Duodenal mucosa (tissue), 2 donors: Measurements from ENCODE around the gene ENOSF1.

ENCODE experiments used
- H3K27ac ChIP-seq: one replicate; pipeline ENCODE4 v1.7.0; 2013; ENCODE audit warnings: low read depth, low read length
- H3K27me3 ChIP-seq, 2 donors: one replicate each; pipeline ENCODE4 v1.7.0; 2013; ENCODE audit warnings: low read length in 2 of 2, control low read depth in 1 of 2; ENCODE audit not compliant: insufficient read depth in 2 of 2, control insufficient read depth in 1 of 2
- H3K36me3 ChIP-seq, 2 donors: one replicate each; pipeline ENCODE4 v1.7.0; 2013; ENCODE audit warnings: low read length in 2 of 2, control low read depth in 1 of 2; ENCODE audit not compliant: insufficient read depth in 2 of 2, control insufficient read depth in 1 of 2
- H3K4me1 ChIP-seq, 2 donors: one replicate each; pipeline ENCODE4 v1.7.0; 2013; ENCODE audit warnings: low read length in 2 of 2, control low read depth in 1 of 2; ENCODE audit not compliant: insufficient read depth in 2 of 2, control insufficient read depth in 1 of 2
- H3K4me3 ChIP-seq, 2 donors: one replicate each; pipeline ENCODE4 v1.7.0; 2013; ENCODE audit warnings: low read length in 2 of 2, low read depth in 1 of 2
- H3K9ac ChIP-seq, 2 donors: one replicate each; pipeline ENCODE4 v1.7.0; 2013; ENCODE audit warnings: low read length in 2 of 2, low read depth in 1 of 2
- H3K9me3 ChIP-seq, 2 donors: one replicate each; pipeline ENCODE4 v1.7.0; 2013; ENCODE audit warnings: low read length in 2 of 2, control low read depth in 1 of 2; ENCODE audit not compliant: control insufficient read depth in 1 of 2

ENOSF1 gene

DNA sequence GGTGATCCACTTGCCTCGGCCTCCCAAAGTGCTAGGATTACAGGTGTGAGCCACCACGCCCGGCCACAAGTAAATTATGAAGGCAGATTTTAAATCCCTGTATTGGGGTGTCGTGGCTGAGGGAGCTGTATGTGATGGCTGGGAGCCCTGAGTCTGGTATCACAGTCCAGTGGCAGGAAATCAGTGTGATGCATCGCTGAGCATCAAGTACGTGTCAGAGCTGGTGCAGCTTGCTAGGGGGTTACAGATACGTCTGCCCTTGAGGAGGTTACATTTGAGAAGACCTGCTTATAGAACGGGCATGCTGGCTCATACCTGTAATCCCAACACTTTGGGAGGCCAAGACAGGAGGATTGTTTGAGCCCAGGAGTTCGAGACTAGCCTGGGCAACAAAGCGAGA lies 4.3 kb downstream of the ENOSF1 start:
- H3K27me3 ChIP-seq, result no peaks in the 10 kb centered on the region
- no peaks in the 10 kb centered on the region for H3K9me3 ChIP-seq
- H3K36me3 ChIP-seq, result peaks cover 7 to 22% of the 10 kb centered on the region in 2 donors
- no peak overlapping the region for H3K4me3 ChIP-seq
- peaks cover 16 to 22% of the 10 kb centered on the region in 2 donors for H3K4me1 ChIP-seq
- no peak overlapping the region for H3K9ac ChIP-seq
- H3K27ac ChIP-seq, result no peak overlapping the region

DNA sequence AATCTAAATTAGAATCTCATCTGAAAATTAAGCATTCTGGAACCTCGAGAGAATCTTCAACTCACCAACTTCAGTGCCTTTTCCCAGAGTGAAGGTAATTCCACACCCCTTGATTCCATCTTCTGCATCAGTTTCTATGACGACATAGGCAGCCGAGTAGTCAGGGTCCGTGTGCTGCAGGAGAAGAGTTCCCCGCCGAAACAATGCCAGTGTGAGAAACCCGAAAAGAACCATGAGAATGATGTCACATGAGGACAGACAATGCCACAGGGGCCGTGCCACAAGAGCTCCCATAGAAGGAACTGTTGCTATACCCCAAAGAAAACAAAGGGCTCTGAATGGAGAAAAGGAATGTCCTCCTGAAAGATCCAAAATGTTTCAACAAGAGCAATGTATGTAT lies 6.0 kb downstream of the ENOSF1 start:
- no peaks in the 10 kb centered on the region for H3K27me3 ChIP-seq

DNA sequence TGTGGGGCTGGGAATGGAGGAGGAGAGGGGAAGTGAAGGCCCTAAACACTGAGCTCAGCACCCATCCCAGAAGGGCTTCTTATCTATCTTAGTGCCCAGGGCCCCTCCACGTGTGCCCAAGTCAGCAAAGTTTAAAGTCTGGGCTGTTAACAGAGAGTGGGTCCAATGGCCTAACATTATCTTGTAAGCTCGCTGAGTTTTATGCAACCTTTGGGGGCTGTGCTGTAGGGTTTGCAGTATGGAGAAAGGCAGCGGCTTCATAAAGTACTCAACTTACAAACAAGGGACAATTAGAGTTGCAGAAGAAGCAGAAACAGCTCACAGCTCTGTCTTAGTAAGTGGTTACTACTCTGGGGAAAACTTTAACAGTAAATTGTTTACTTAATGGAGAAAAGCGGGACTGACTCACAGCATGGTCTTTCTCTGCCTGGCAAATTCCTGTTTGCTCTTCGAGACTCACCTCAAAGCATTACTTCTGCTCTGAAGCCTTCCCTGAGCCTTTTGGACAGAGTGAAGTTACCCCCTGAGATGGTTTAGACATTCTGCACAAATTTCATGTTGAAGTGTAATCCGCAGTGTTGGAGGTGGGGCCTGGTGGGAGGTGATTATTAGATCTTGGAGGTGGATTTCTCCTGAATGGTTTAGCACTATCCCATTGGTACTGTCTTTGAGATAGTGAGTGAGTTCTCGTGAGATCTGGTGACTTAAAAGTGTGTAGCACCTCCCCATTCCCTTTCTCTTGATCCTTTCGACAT lies 9.0 kb downstream of the ENOSF1 start:
- Histone ChIP-seq H3K27ac (no peak overlapping the region), H3K9ac (no peak overlapping the region)

More for the DNA sequence above, 6.0 kb downstream of the ENOSF1 start:
- no peak overlapping the region for H3K9ac ChIP-seq
- no peaks in the 10 kb centered on the region for H3K9me3 ChIP-seq
- no peak overlapping the region for H3K4me3 ChIP-seq
- H3K4me1 ChIP-seq, result peaks cover 17 to 26% of the 10 kb centered on the region in 2 donors
- peaks cover 7 to 25% of the 10 kb centered on the region in 2 donors for H3K36me3 ChIP-seq
- H3K27ac ChIP-seq, result no peak overlapping the region

DNA sequence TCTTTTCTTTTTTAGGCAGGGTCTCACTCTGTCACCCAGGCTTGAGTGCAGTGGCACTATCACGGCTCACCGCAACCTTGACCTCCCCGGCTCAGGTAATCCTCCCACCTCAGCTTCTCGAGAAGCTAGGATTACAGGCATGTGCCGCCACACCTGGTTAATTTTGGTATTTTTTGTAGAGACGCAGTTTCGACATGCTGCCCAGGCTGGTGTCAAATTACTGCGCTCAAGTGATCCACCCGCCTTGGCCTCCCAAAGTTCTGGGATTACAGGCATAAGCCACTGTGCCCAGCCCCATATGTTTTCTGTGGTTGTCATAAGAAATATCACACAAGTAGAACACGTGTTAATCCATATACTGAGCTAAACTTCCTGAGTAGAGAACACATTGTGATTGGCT lies 14.6 kb downstream of the ENOSF1 start:
- Histone ChIP-seq H3K9ac (no peak overlapping the region), H3K4me3 (no peak overlapping the region), H3K9me3 (no peaks in the 10 kb centered on the region), H3K27ac (no peak overlapping the region), H3K36me3 (peaks cover 10 to 30% of the 10 kb centered on the region in 2 donors), H3K4me1 (peaks cover 0 to under 1% of the 10 kb centered on the region in 2 donors), H3K27me3 (no peaks in the 10 kb centered on the region)

More for the DNA sequence above, 9.0 kb downstream of the ENOSF1 start:
- Histone ChIP-seq H3K9me3 (no peaks in the 10 kb centered on the region), H3K27me3 (no peaks in the 10 kb centered on the region), H3K4me3 (no peak overlapping the region), H3K36me3 (peaks cover 4 to 30% of the 10 kb centered on the region in 2 donors), H3K4me1 (peaks cover 4 to 9% of the 10 kb centered on the region in 2 donors)

DNA sequence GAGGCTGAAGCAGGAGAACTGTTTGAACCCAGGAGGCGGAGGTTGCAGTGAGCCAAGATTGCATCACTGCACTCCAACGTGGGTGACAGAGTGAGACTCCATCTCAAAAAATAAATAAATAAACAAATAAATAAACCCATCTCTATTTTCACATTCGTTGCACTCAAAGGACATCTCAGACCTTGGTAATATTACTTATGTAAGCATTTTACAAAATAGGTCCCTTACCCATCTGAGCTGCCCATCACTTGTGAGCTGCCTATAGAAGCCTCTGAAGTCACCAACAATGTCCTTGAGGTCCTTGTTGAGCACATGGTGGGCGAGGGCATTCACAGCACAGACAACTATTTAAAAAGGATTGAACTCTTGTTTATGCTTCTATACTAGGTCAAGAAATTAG lies 15.4 kb downstream of the ENOSF1 start:
- Histone ChIP-seq H3K27me3 (no peaks in the 10 kb centered on the region), H3K27ac (no peak overlapping the region), H3K4me3 (no peak overlapping the region), H3K9ac (no peak overlapping the region), H3K4me1 (no peaks in the 10 kb centered on the region), H3K36me3 (peaks cover 10 to 33% of the 10 kb centered on the region in 2 donors), H3K9me3 (no peaks in the 10 kb centered on the region)

DNA sequence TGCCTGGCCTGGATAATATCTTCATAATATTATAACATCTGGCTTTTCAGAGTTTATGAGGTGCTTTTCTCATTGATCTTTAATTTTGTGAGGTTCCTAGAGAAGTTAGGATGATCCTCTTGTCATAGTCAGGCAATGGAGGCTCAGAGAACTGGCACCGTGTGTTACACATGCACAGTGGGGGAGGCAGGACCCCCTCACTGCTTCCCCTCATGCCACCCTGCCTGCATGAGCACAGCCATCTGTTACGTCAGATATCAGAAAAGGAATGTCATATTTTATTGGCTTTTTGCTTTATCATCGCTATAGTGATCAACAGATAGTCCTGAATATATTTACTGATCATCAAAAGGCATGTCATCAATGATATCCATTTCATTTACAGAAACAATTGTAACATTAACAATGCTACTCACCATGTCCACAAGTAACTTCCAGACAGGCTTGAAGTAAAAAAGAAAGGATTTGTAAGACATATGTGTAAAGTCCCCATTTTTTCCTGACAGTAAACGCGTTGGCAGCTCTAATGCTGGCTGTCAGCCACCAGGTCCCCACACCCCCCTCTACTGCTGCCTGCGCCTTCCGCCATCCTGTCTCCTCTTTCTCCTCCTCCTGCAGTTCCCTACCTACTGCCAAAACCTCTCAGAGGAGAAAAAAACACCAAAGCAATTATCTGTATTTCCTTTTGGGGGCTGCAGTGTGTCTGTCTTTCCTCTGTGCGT lies 18.8 kb downstream of the ENOSF1 start:
- no peak overlapping the region for H3K27ac ChIP-seq
- no peak overlapping the region for H3K4me3 ChIP-seq
- no peak overlapping the region for H3K9ac ChIP-seq
- H3K4me1 ChIP-seq, result no peaks in the 10 kb centered on the region
- no peaks in the 10 kb centered on the region for H3K9me3 ChIP-seq
- H3K27me3 ChIP-seq, result no peaks in the 10 kb centered on the region
- peaks cover 15 to 50% of the 10 kb centered on the region in 2 donors for H3K36me3 ChIP-seq

DNA sequence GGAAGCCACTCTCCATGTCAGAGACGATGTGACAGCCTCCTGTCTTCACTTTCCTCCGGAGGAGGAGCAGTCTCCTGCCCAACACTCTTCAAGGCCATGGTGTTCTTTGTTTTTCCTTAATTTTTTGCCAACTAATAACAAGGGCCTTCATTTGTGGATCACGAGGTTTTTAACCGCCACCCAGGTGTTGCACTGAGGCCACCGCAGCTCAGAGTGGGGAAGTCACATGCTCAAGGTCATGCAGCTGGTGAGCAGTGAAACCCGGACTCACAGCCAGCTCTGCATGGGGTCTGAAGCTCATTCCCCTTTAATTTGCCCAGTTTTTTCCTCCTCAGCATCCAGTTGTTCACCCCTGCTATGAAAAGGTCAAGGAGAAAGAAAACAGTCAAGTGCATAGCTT lies 19.6 kb downstream of the ENOSF1 start:
- peaks cover 15 to 56% of the 10 kb centered on the region in 2 donors for H3K36me3 ChIP-seq
- H3K9ac ChIP-seq, result no peak overlapping the region
- H3K4me3 ChIP-seq, result no peak overlapping the region
- H3K9me3 ChIP-seq, result no peaks in the 10 kb centered on the region
- no peak overlapping the region for H3K27ac ChIP-seq
- H3K4me1 ChIP-seq, result no peaks in the 10 kb centered on the region
- H3K27me3 ChIP-seq, result no peaks in the 10 kb centered on the region

DNA sequence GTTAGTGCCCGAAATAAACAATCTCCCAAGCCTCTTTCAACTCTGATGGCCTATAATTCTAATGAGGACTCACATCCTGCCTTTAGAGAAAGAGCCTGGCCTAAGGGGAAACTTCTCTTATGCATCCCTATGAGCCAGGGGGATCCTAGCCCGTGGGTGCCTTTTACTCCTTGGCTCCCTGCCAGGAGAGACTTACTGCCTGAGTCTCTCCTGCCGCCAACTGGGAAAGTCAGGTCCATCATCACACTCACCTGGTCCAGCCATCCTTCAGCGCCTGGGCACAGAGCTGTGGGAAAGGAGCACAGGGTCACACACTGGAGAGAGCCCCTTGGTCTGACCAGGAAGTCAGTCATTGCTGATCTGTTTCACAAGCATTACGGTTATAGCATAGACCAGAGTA lies 24.1 kb downstream of the ENOSF1 start:
- H3K9me3 ChIP-seq, result no peaks in the 10 kb centered on the region
- no peaks in the 10 kb centered on the region for H3K27me3 ChIP-seq
- H3K4me3 ChIP-seq, result no peak overlapping the region
- no peak overlapping the region for H3K27ac ChIP-seq
- no peak overlapping the region for H3K9ac ChIP-seq
- H3K4me1 ChIP-seq, result peaks cover 2 to 3% of the 10 kb centered on the region in 2 donors
- H3K36me3 ChIP-seq, result peaks cover 12 to 57% of the 10 kb centered on the region in 2 donors

DNA sequence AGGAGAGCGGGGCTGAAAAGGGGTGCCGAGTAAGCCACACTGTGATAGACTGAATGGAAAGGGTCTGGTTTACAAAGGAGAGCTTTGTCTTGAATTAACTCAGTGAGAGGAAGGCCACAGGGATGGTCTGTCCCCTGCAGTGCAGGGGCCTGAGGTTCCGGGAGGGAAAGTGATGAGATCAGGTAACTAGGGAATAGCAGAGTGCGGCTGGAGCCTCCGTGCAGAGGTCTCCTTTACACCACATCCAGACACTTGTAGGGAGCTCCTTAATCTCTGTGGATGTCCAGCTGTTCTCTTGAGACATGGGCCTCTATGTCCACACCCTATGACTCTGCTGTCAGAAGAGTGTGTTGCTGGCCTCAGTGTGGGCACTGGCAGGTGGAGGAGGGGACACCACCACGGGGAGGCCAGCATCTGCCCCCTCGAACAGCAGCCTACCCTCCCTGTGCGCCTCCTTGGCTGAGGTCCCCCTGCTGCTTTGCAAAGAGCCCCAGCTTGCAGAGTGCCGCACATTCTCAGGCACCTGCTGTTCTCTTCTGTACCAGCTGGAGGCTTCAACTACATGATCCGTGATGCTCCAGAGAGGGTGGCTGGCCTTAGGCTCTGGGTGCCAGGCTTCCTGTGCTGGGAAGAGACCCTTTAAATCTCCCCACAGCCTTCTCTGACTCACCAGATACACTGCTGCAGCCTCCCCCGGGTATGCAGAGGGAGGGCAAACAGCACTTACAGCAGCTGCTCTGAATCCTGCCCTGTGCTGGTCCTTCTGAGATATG lies 25.9 kb downstream of the ENOSF1 start:
- peaks cover 18 to 58% of the 10 kb centered on the region in 2 donors for H3K36me3 ChIP-seq
- no peak overlapping the region for H3K27ac ChIP-seq
- H3K4me1 ChIP-seq, result peaks cover 8 to 10% of the 10 kb centered on the region in 2 donors
- H3K27me3 ChIP-seq, result no peaks in the 10 kb centered on the region
- H3K9me3 ChIP-seq, result no peaks in the 10 kb centered on the region
- no peak overlapping the region for H3K4me3 ChIP-seq
- H3K9ac ChIP-seq, result no peak overlapping the region

DNA sequence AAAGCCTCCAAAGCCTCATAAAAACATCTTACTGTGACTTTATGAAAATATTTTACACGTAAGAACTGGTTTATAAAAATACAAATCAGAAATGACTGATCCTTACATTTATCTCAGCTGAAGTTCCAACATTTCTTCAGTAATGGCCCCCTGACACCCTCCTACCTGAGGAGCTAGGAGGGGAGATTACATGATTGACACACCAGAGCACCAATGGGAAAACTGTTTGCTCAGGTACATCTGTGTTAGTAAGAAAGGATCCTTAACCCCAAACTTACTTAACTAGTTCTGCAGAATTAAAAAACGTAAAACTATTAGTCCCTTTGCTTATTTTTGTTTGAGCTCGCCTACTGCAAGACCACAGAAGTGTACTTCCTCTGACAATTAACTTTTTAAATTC lies 27.0 kb downstream of the ENOSF1 start:
- Histone ChIP-seq H3K9me3 (no peaks in the 10 kb centered on the region), H3K4me3 (no peak overlapping the region), H3K36me3 (peaks cover 13 to 57% of the 10 kb centered on the region in 2 donors), H3K27me3 (no peaks in the 10 kb centered on the region), H3K27ac (no peak overlapping the region), H3K9ac (no peak overlapping the region), H3K4me1 (peaks cover 8 to 10% of the 10 kb centered on the region in 2 donors)
